K562 (cell line): ENCODE measurements around the gene CHAC1. TPM values are rescaled to one million over a fixed set of nuclear protein-coding genes. Genes with fewer than 3 reads are reported as not detected.

Experiments
- AFF4 ChIP-seq: sonication (generic); formaldehyde crosslinking; IDR thresholded peaks from 2 replicates; pipeline ENCODE4 v1.8.0; 2023; ENCODE audit warnings: mild to moderate bottlenecking, missing genetic modification reagents
- FOXP4 ChIP-seq: sonication (generic); formaldehyde crosslinking; IDR thresholded peaks from 2 replicates; pipeline ENCODE4 v1.8.0; 2022; ENCODE audit warnings: mild to moderate bottlenecking, missing genetic modification reagents, borderline replicate concordance
- HEY1 ChIP-seq: fragments of 250-450 bp; sonication (Bioruptor Pico); IDR thresholded peaks from 2 replicates; pipeline ENCODE4 v1.5.0; 2020; ENCODE audit warnings: mild to moderate bottlenecking, moderate library complexity, borderline replicate concordance
- MTA2 ChIP-seq: fragments of 450-650 bp; IDR thresholded peaks from 2 replicates; pipeline ENCODE4 v1.6.1; 2016; ENCODE audit warnings: low read depth
- MXI1 ChIP-seq: IDR thresholded peaks from 2 replicates; pipeline ENCODE4 v1.6.1; 2011; ENCODE audit warnings: low read depth, mild to moderate bottlenecking, improper control_type of control experiment, low read length
- RBM34 ChIP-seq: fragments of 200-400 bp; formaldehyde crosslinking; IDR thresholded peaks from 2 replicates; pipeline ENCODE4 v1.6.1; 2018; ENCODE audit warnings: low read length, borderline replicate concordance; ENCODE audit not compliant: insufficient read depth
- SAFB ChIP-seq: fragments of 200-400 bp; formaldehyde crosslinking; IDR thresholded peaks from 2 replicates; pipeline ENCODE4 v1.6.1; 2017; ENCODE audit warnings: low read depth, low read length, borderline replicate concordance
- TAF1 ChIP-seq: IDR thresholded peaks from 2 replicates; pipeline ENCODE4 v1.6.1; 2011; ENCODE audit warnings: mild to moderate bottlenecking, low read length, moderate library complexity; ENCODE audit not compliant: insufficient read depth, control insufficient read depth, severe bottlenecking; ENCODE audit errors: extremely low read depth
- ZFX ChIP-seq: sonication (generic); formaldehyde crosslinking; IDR thresholded peaks from 2 replicates; pipeline ENCODE4 v1.8.0; 2022; ENCODE audit warnings: mild to moderate bottlenecking, missing genetic modification reagents, moderate library complexity
- ZNF121 ChIP-seq: sonication (generic); formaldehyde crosslinking; conservative IDR thresholded peaks from 2 replicates; pipeline ENCODE4 v1.8.0; 2022; ENCODE audit warnings: missing genetic modification reagents
- ZNF830 ChIP-seq: fragments of 250-450 bp; sonication (Bioruptor Pico); IDR thresholded peaks from 2 replicates; pipeline ENCODE4 v1.5.0; 2021; ENCODE audit warnings: mild to moderate bottlenecking
- polyA plus RNA-seq, 8 experiments: library from polyadenylated mRNA; depleted of rRNA in 4 of 8; stranded (reverse) in 5 of 8; unstranded in 3 of 8; fragments of >200 nt; fragmentation: Nextera tagmentation in 2 of 8; fragmentation: Illumina TruSeq in 1 of 8; extraction: Ambion mirVana in 2 of 8; extraction: Trizol in 1 of 8; gene quantifications; 2 replicates each; pipeline versions ENCODE4 v1.2.1 to v1.2.3, GENCODE V29; 2011 to 2014; ENCODE audit warnings: inconsistent platforms in 1 of 8, missing spikeins in 1 of 8
- total RNA-seq, 7 experiments: library from RNA; depleted of rRNA in 6 of 7; stranded (reverse); fragments of >200 nt in 6 of 7; fragmentation: Illumina TruSeq in 2 of 7; extraction: Trizol in 2 of 7; gene quantifications; 2 replicates each; pipeline versions ENCODE4 v1.2.1 to v1.2.3, GENCODE V29; 2011 to 2021; ENCODE audit warnings: low replicate concordance in 1 of 7
- TF ChIP-seq, protein P1 (sequence below): IDR thresholded peaks from 3 replicates; pipeline ENCODE4 v1.6.1; 2011; ENCODE audit warnings: borderline replicate concordance, mild to moderate bottlenecking; ENCODE audit not compliant: insufficient read length, insufficient read depth
- TF ChIP-seq, protein P2 (sequence below): fragments of 450-650 bp; IDR thresholded peaks from 2 replicates; pipeline ENCODE4 v1.7.1; 2018; ENCODE audit warnings: mild to moderate bottlenecking, low read depth; ENCODE audit not compliant: partially characterized antibody

CHAC1 gene
- total and polyA plus RNA-seq, 9 of the 15 experiments (the other 6 are each of a cell fraction or from before 2014, with no cell fraction given): 0.47 to 39.0 (median 7.5) TPM

- TF ChIP-seq, protein P1, sequence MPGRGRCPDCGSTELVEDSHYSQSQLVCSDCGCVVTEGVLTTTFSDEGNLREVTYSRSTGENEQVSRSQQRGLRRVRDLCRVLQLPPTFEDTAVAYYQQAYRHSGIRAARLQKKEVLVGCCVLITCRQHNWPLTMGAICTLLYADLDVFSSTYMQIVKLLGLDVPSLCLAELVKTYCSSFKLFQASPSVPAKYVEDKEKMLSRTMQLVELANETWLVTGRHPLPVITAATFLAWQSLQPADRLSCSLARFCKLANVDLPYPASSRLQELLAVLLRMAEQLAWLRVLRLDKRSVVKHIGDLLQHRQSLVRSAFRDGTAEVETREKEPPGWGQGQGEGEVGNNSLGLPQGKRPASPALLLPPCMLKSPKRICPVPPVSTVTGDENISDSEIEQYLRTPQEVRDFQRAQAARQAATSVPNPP: no peak
- TF ChIP-seq TAF1: peak; percentile 57
- peak; percentile 89 for TF ChIP-seq AFF4 (CRISPR knock-in tag)
- TF ChIP-seq SAFB: no peak
- TF ChIP-seq MTA2: no peak
- 0 out of 2 replicates have a peak, but pooled peaks have one; percentile 22 for TF ChIP-seq ZNF121 (CRISPR knock-in tag)
- no peak for TF ChIP-seq ZNF830 (CRISPR knock-in tag)
- no peak for TF ChIP-seq MXI1
- TF ChIP-seq HEY1 (CRISPR knock-in tag): no peak
- no peak for TF ChIP-seq RBM34
- peak; percentile 93 for TF ChIP-seq FOXP4 (CRISPR knock-in tag)
- TF ChIP-seq ZFX (CRISPR knock-in tag): peak; percentile 88
- TF ChIP-seq, protein P2, sequence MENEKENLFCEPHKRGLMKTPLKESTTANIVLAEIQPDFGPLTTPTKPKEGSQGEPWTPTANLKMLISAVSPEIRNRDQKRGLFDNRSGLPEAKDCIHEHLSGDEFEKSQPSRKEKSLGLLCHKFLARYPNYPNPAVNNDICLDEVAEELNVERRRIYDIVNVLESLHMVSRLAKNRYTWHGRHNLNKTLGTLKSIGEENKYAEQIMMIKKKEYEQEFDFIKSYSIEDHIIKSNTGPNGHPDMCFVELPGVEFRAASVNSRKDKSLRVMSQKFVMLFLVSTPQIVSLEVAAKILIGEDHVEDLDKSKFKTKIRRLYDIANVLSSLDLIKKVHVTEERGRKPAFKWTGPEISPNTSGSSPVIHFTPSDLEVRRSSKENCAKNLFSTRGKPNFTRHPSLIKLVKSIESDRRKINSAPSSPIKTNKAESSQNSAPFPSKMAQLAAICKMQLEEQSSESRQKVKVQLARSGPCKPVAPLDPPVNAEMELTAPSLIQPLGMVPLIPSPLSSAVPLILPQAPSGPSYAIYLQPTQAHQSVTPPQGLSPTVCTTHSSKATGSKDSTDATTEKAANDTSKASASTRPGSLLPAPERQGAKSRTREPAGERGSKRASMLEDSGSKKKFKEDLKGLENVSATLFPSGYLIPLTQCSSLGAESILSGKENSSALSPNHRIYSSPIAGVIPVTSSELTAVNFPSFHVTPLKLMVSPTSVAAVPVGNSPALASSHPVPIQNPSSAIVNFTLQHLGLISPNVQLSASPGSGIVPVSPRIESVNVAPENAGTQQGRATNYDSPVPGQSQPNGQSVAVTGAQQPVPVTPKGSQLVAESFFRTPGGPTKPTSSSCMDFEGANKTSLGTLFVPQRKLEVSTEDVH: no peak
Observed at GRCh38 chr15:40928821-40929659, 24.2 kb upstream of the CHAC1 start, which contains the start of gene DLL4 (continued).
